Neural progenitor cell (in vitro differentiated cells): Measurements from ENCODE around the gene PITRM1. TPM values are rescaled to one million over a fixed set of nuclear protein-coding genes. Genes with fewer than 3 reads are reported as not detected.
"Not testable (repeated sequence)": the region's sequence is repeated elsewhere in the genome, so short reads cannot be mapped to it uniquely, and the experiment has no call there.

ENCODE experiments used
- DNase-seq: peaks from one replicate; pipeline ENCODE4 v3.0.0-alpha.2; 2016; ENCODE audit warnings: low spot score
- H2AFZ ChIP-seq: fragments of 200-600 bp; sonication (generic); replicated peaks from 2 replicates; pipeline ENCODE4 v1.6.1; 2016; ENCODE audit warnings: antibody characterized with exemption
- H3F3A ChIP-seq: fragments of 200-600 bp; sonication (generic); 2 replicates; pipeline ENCODE4 v1.6.1; 2016; ENCODE audit warnings: antibody characterized with exemption, low read depth
- H3K27ac ChIP-seq: fragments of 200-600 bp; sonication (generic); 2 replicates; pipeline ENCODE4 v1.5.1; 2016; ENCODE audit warnings: mild to moderate bottlenecking
- H3K27me3 ChIP-seq: fragments of 200-600 bp; sonication (generic); 2 replicates; pipeline ENCODE4 v1.6.1; 2016; ENCODE audit warnings: mild to moderate bottlenecking, moderate library complexity
- H3K36me3 ChIP-seq: fragments of 200-600 bp; sonication (generic); 2 replicates; pipeline ENCODE4 v1.5.1; 2016
- H3K4me1 ChIP-seq: fragments of 200-600 bp; sonication (generic); 2 replicates; pipeline ENCODE4 v1.6.1; 2016; ENCODE audit warnings: mixed run types
- H3K4me2 ChIP-seq: fragments of 200-600 bp; sonication (generic); 2 replicates; pipeline ENCODE4 v1.6.1; 2016
- H3K4me3 ChIP-seq: fragments of 200-600 bp; sonication (generic); 2 replicates; pipeline ENCODE4 v1.5.1; 2016
- H3K79me2 ChIP-seq: fragments of 200-600 bp; sonication (generic); 2 replicates; pipeline ENCODE4 v1.6.1; 2016; ENCODE audit warnings: low read depth
- H3K9ac ChIP-seq: fragments of 200-600 bp; sonication (generic); 2 replicates; pipeline ENCODE4 v1.6.1; 2016
- H3K9me3 ChIP-seq: fragments of 200-600 bp; sonication (generic); 2 replicates; pipeline ENCODE4 v1.5.1; 2016; ENCODE audit warnings: low read depth
- H4K20me1 ChIP-seq: fragments of 200-600 bp; sonication (generic); 2 replicates; pipeline ENCODE4 v1.6.1; 2016; ENCODE audit warnings: low read depth
- H3K27ac Mint-ChIP-seq: 3 replicates; pipeline ENCODE4 v1.8.0; 2021; ENCODE audit warnings: mixed read lengths
- H3K27me3 Mint-ChIP-seq: 2 replicates; pipeline ENCODE4 v1.8.0; 2022; ENCODE audit warnings: low read depth, mild to moderate bottlenecking, inconsistent platforms, moderate library complexity, mixed read lengths; ENCODE audit not compliant: insufficient read depth
- H3K36me3 Mint-ChIP-seq: 3 replicates; pipeline ENCODE4 v1.8.0; 2021; ENCODE audit warnings: mixed read lengths
- H3K4me1 Mint-ChIP-seq: 3 replicates; pipeline ENCODE4 v1.8.0; 2021; ENCODE audit warnings: mixed read lengths
- H3K4me3 Mint-ChIP-seq: 3 replicates; pipeline ENCODE4 v1.8.0; 2021; ENCODE audit warnings: mild to moderate bottlenecking, moderate library complexity, mixed read lengths
- H3K9me3 Mint-ChIP-seq: 3 replicates; pipeline ENCODE4 v1.8.0; 2020; ENCODE audit warnings: mixed read lengths
- EZH2 ChIP-seq: fragments of 200-600 bp; sonication (generic); IDR thresholded peaks from 2 replicates; pipeline ENCODE4 v1.6.1; 2017; ENCODE audit warnings: antibody characterized with exemption, mild to moderate bottlenecking, moderate library complexity
- EZH2phosphoT487 ChIP-seq: fragments of 200-600 bp; sonication (generic); IDR thresholded peaks from 2 replicates; pipeline ENCODE4 v1.6.1; 2017; ENCODE audit warnings: antibody characterized with exemption
- total RNA-seq: library from RNA; depleted of rRNA; stranded (reverse); fragments of >200 nt; gene quantifications from 2 replicates; pipeline ENCODE4 v1.2.3, GENCODE V29; 2015; ENCODE audit warnings: low replicate concordance
- TF ChIP-seq, protein P1 (sequence below): fragments of 200-600 bp; sonication (generic); IDR thresholded peaks from 2 replicates; pipeline ENCODE4 v1.5.1; 2017; ENCODE audit warnings: antibody characterized with exemption, mild to moderate bottlenecking

The PITRM1 gene, protein sequence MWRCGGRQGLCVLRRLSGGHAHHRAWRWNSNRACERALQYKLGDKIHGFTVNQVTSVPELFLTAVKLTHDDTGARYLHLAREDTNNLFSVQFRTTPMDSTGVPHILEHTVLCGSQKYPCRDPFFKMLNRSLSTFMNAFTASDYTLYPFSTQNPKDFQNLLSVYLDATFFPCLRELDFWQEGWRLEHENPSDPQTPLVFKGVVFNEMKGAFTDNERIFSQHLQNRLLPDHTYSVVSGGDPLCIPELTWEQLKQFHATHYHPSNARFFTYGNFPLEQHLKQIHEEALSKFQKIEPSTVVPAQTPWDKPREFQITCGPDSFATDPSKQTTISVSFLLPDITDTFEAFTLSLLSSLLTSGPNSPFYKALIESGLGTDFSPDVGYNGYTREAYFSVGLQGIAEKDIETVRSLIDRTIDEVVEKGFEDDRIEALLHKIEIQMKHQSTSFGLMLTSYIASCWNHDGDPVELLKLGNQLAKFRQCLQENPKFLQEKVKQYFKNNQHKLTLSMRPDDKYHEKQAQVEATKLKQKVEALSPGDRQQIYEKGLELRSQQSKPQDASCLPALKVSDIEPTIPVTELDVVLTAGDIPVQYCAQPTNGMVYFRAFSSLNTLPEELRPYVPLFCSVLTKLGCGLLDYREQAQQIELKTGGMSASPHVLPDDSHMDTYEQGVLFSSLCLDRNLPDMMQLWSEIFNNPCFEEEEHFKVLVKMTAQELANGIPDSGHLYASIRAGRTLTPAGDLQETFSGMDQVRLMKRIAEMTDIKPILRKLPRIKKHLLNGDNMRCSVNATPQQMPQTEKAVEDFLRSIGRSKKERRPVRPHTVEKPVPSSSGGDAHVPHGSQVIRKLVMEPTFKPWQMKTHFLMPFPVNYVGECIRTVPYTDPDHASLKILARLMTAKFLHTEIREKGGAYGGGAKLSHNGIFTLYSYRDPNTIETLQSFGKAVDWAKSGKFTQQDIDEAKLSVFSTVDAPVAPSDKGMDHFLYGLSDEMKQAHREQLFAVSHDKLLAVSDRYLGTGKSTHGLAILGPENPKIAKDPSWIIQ
- total RNA-seq, result 27.2 and 38.0 TPM in 2 replicates

DNA sequence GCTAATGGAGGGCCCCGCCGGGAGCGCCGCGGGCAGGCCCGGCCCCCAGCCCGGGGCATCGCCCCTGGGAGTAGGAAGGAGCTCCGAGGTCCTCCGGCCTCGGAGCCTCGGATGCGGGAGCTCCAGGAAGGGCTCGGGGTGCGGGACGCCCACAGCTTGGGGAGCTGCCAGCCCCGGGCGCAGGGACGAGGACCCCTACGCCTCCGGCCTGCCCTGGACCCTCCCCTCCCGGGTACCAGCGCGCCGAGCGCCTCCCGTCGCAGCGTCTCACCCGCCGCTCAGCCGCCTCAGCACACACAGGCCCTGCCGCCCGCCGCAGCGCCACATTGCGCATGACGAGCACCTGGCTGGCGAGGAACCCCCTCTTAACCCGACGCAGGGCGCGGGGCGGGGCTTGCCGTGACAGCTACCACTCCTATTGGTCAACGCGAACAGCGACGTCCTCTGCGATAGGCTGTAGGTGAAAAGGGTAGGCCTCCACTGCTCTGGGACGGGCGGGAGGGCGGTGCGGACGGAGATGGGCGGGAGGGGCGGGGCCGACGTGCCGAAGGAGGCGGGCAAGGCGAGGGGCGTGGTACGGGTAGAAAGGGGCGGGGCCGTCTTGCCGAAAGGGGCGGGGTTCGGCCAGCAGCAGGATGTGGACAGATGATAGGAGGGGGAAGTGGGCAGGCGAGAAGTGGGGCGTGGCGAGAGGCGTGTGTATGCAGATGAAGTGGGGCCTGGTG lies at the start of gene PITRM1:
Gene PITRM1 (minus strand): TSS at position 337 of the 725 bp plus-strand sequence. CDS start 10 bp downstream, at position 327.
- Histone ChIP-seq H2AFZ (peak within 1 kb of the TSS; percentile 78), H3K27ac (no peak within 1 kb of the TSS), H3K9me3 (no peaks in the 10 kb centered on the region), H3K79me2 (no peaks in the 10 kb centered on the region), H3K4me1 (peaks cover 4% of the 10 kb centered on the region), H3K27me3 (no peaks in the 10 kb centered on the region), H3K36me3 (no peaks in the 10 kb centered on the region), H3K9ac (no peak within 1 kb of the TSS), H3K4me3 (peak within 1 kb of the TSS; percentile 77), H3F3A (peaks cover 11% of the 10 kb centered on the region), H4K20me1 (no peaks in the 10 kb centered on the region), H3K4me2 (peak within 1 kb of the TSS; percentile 87)
- no peaks in the 10 kb centered on the region for H3K9me3 Mint-ChIP-seq
- no peak for TF ChIP-seq EZH2phosphoT487
- no peak for TF ChIP-seq EZH2
- TF ChIP-seq, protein P1, sequence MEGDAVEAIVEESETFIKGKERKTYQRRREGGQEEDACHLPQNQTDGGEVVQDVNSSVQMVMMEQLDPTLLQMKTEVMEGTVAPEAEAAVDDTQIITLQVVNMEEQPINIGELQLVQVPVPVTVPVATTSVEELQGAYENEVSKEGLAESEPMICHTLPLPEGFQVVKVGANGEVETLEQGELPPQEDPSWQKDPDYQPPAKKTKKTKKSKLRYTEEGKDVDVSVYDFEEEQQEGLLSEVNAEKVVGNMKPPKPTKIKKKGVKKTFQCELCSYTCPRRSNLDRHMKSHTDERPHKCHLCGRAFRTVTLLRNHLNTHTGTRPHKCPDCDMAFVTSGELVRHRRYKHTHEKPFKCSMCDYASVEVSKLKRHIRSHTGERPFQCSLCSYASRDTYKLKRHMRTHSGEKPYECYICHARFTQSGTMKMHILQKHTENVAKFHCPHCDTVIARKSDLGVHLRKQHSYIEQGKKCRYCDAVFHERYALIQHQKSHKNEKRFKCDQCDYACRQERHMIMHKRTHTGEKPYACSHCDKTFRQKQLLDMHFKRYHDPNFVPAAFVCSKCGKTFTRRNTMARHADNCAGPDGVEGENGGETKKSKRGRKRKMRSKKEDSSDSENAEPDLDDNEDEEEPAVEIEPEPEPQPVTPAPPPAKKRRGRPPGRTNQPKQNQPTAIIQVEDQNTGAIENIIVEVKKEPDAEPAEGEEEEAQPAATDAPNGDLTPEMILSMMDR, result no peak
- peaks cover 12% of the 10 kb centered on the region for H3K36me3 Mint-ChIP-seq
- no peak within 1 kb of the TSS for H3K27ac Mint-ChIP-seq
- peak; percentile 99 for DNase-seq
- H3K4me1 Mint-ChIP-seq, result peaks cover 5% of the 10 kb centered on the region
- H3K4me3 Mint-ChIP-seq, result peak within 1 kb of the TSS; percentile 93
- peaks cover 4% of the 10 kb centered on the region for H3K27me3 Mint-ChIP-seq

DNA sequence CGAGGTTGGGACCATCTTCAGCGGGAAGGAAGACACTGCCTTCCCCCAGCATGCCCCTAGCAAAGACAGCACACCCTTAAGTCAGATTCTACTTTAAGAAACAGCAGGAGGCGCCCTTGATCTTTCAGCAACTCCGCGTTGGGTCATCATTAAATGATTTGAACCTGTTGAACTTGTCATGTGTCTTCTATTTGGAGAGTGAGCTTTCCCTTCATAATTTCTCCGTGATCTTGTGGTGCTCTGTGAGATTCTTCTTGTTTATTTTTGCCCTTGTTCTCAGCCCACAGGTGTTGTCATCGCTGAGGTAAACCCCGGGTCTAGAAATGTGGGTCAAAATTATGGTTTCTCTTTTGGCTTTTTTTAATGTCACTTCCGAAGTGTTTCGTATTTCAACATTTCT lies 49.5 kb upstream of the PITRM1 start:
- Histone ChIP-seq H3K27me3 (no peaks in the 10 kb centered on the region), H3K4me2 (no peak overlapping the region), H3K4me1 (no peaks in the 10 kb centered on the region), H3K9me3 (no peaks in the 10 kb centered on the region), H3K4me3 (no peak overlapping the region), H2AFZ (no peak overlapping the region), H3F3A (no peaks in the 10 kb centered on the region), H3K79me2 (no peaks in the 10 kb centered on the region), H4K20me1 (no peaks in the 10 kb centered on the region), H3K9ac (no peak overlapping the region), H3K27ac (no peak overlapping the region), H3K36me3 (no peaks in the 10 kb centered on the region)
- Mint-ChIP-seq H3K9me3 (peaks cover 11% of the 10 kb centered on the region), H3K36me3 (no peaks in the 10 kb centered on the region), H3K27me3 (peaks cover 9% of the 10 kb centered on the region), H3K4me1 (no peaks in the 10 kb centered on the region), H3K27ac (no peak overlapping the region), H3K4me3 (no peak overlapping the region)
- DNase-seq, result peak; percentile 34
- TF ChIP-seq EZH2, result no peak
- TF ChIP-seq, protein P1, result peak; percentile 44

DNA sequence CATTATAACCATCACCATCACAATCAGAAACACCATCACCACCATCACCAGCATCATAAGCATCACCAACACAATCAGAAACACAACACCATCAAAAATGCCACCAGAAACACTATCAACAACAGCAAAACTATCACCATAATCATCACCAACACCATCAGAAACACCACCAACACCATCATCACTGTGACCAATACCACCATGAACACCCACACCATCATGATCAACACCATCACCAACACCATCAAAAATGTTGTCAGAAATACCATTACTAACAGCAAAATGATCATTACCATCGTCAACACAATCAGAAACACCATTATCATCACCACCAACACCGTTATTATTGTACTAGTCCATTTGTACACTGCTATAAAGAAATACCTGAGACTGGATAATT lies 49.0 kb upstream of the PITRM1 start:
- H3K79me2 ChIP-seq, H4K20me1 ChIP-seq, H3K27ac Mint-ChIP-seq, H3K27me3 ChIP-seq, H3K36me3 ChIP-seq, H3K9me3 ChIP-seq, H2AFZ ChIP-seq, H3K36me3 Mint-ChIP-seq, H3K4me2 ChIP-seq, H3F3A ChIP-seq, H3K4me1 ChIP-seq, H3K4me3 Mint-ChIP-seq, H3K4me1 Mint-ChIP-seq, DNase-seq, H3K9ac ChIP-seq, H3K4me3 ChIP-seq, H3K27ac ChIP-seq, H3K27me3 Mint-ChIP-seq: not testable (repeated sequence)
- peaks cover 11% of the 10 kb centered on the region for H3K9me3 Mint-ChIP-seq
